IMR-90 (cell line): ENCODE results near the gene SLAMF6. TPM values are rescaled to one million over a fixed set of nuclear protein-coding genes. Genes with fewer than 3 reads are reported as not detected.

Experiments
- ATAC-seq: fragments of 200-7000 bp; cut with Tn5 transposase; 2 replicates; pipeline ENCODE4 v1.9.1; 2020; ENCODE audit warnings: low read depth, mild to moderate bottlenecking, moderate library complexity
- BruUV-seq: library from RNA; stranded (reverse); fragments of 400-500 nt; replicated peaks from 2 replicates; lab custom pipeline; 2021; lab: Mats Ljungman, UMichigan
- CTCF ChIA-PET: fragments of 300-600 bp; formaldehyde crosslinking; extraction: SDS; loops from one replicate; lab custom pipeline; 2021; ENCODE audit warnings: antibody characterized with exemption; lab: Yijun Ruan, JAX
- POLR2A ChIA-PET: fragments of 300-600 bp; sonication (Branson Sonifier 250); formaldehyde crosslinking; loops from one replicate; lab custom pipeline; 2022; ENCODE audit warnings: antibody characterized with exemption; ENCODE audit not compliant: unreplicated experiment; lab: Charles Lee
- DNase-seq: peaks from one replicate; pipeline ENCODE4 v3.0.0; 2013
- H2AFZ ChIP-seq: replicated peaks from 2 replicates; pipeline ENCODE3; 2013; ENCODE audit warnings: low read length, mild to moderate bottlenecking; ENCODE audit not compliant: poor library complexity
- H2AK5ac ChIP-seq: 2 replicates; pipeline ENCODE4 v1.6.1; 2013; ENCODE audit warnings: low read depth, low read length, inconsistent platforms
- H2AK9ac ChIP-seq: replicated peaks from 2 replicates; pipeline ENCODE3; 2013; ENCODE audit warnings: mild to moderate bottlenecking, low read depth, low read length, moderate library complexity; ENCODE audit not compliant: poor library complexity
- H2BK120ac ChIP-seq: 2 replicates; pipeline ENCODE4 v1.6.1; 2013; ENCODE audit warnings: low read depth, low read length, inconsistent platforms
- H2BK15ac ChIP-seq: 3 replicates; pipeline ENCODE4 v1.6.1; 2013; ENCODE audit warnings: low read depth, low read length, inconsistent platforms
- H2BK20ac ChIP-seq: 2 replicates; pipeline ENCODE4 v1.6.1; 2013; ENCODE audit warnings: low read depth, mild to moderate bottlenecking, inconsistent platforms, low read length, moderate library complexity
- H2BK5ac ChIP-seq: 2 replicates; pipeline ENCODE4 v1.6.1; 2013; ENCODE audit warnings: mild to moderate bottlenecking, low read depth, low read length, inconsistent platforms; ENCODE audit not compliant: poor library complexity, severe bottlenecking
- H3K14ac ChIP-seq: replicated peaks from 2 replicates; pipeline ENCODE4 v1.6.1; 2013; ENCODE audit warnings: low read depth, low read length, inconsistent platforms
- H3K18ac ChIP-seq: 2 replicates; pipeline ENCODE4 v1.6.1; 2013; ENCODE audit warnings: low read depth, low read length, control low read depth
- H3K23ac ChIP-seq: 2 replicates; pipeline ENCODE4 v1.6.1; 2013; ENCODE audit warnings: low read depth, low read length, inconsistent platforms
- H3K27ac ChIP-seq: 2 replicates; pipeline ENCODE4 v1.5.1; 2013; ENCODE audit warnings: mild to moderate bottlenecking, control low read depth, low read length; ENCODE audit not compliant: insufficient read depth
- H3K27me3 ChIP-seq: 2 replicates; pipeline ENCODE4 v1.6.1; 2013; ENCODE audit warnings: low read length; ENCODE audit not compliant: control insufficient read depth, insufficient read depth
- H3K36me3 ChIP-seq: 2 replicates; pipeline ENCODE4 v1.6.1; 2013; ENCODE audit warnings: low read length, mixed read lengths; ENCODE audit not compliant: control insufficient read depth, insufficient read depth
- H3K4ac ChIP-seq: 2 replicates; pipeline ENCODE4 v1.6.1; 2013; ENCODE audit warnings: low read depth, low read length, inconsistent platforms
- H3K4me1 ChIP-seq: 2 replicates; pipeline ENCODE4 v1.6.1; 2013; ENCODE audit warnings: low read length, mixed read lengths; ENCODE audit not compliant: control insufficient read depth, insufficient read depth
- H3K4me2 ChIP-seq: 2 replicates; pipeline ENCODE4 v1.6.1; 2013; ENCODE audit warnings: low read depth, mild to moderate bottlenecking, control low read depth, low read length, moderate library complexity
- H3K4me3 ChIP-seq: 2 replicates; pipeline ENCODE4 v1.5.1; 2013; ENCODE audit warnings: low read depth, mild to moderate bottlenecking, control low read depth, low read length, moderate library complexity; ENCODE audit not compliant: insufficient read depth
- H3K56ac ChIP-seq: 2 replicates; pipeline ENCODE4 v1.6.1; 2013; ENCODE audit warnings: low read length, inconsistent platforms; ENCODE audit not compliant: insufficient read depth; ENCODE audit errors: extremely low read depth
- H3K79me1 ChIP-seq, 2 experiments: 2 replicates each; pipeline ENCODE4 v1.6.1; 2013; ENCODE audit warnings: low read length in 2 of 2, inconsistent platforms in 1 of 2, low read depth in 1 of 2
- H3K9ac ChIP-seq: 2 replicates; pipeline ENCODE4 v1.6.1; 2013; ENCODE audit warnings: low read depth, low read length, control low read depth
- H3K9me1 ChIP-seq: 2 replicates; pipeline ENCODE4 v1.6.1; 2013; ENCODE audit warnings: low read length, inconsistent platforms; ENCODE audit not compliant: insufficient read depth
- H3K9me3 ChIP-seq: 2 replicates; pipeline ENCODE4 v1.6.1; 2013; ENCODE audit warnings: low read length; ENCODE audit not compliant: control insufficient read depth, insufficient read depth
- H4K20me1 ChIP-seq: 2 replicates; pipeline ENCODE4 v1.6.1; 2013; ENCODE audit warnings: low read length, inconsistent platforms; ENCODE audit not compliant: insufficient read depth
- H4K5ac ChIP-seq: 2 replicates; pipeline ENCODE4 v1.6.1; 2013; ENCODE audit warnings: mild to moderate bottlenecking, low read depth, low read length, control low read depth
- H4K8ac ChIP-seq, 2 experiments: 2 replicates each; pipeline ENCODE4 v1.6.1; 2013; ENCODE audit warnings: low read depth in 2 of 2, low read length in 2 of 2, control low read depth in 1 of 2, inconsistent platforms in 1 of 2
- H4K91ac ChIP-seq: 2 replicates; pipeline ENCODE4 v1.6.1; 2013; ENCODE audit warnings: low read depth, low read length, inconsistent platforms; ENCODE audit not compliant: insufficient read depth
- FOS ChIP-seq: fragments of 150-350 bp; IDR thresholded peaks from 2 replicates; pipeline ENCODE4 v1.6.1; 2016; ENCODE audit warnings: low read depth, low read length
- MXI1 ChIP-seq: IDR thresholded peaks from 2 replicates; pipeline ENCODE4 v1.6.1; 2012; ENCODE audit warnings: low read depth, mild to moderate bottlenecking, low read length, moderate library complexity, borderline replicate concordance
- RFX5 ChIP-seq: IDR thresholded peaks from 2 replicates; pipeline ENCODE4 v1.8.0; 2012; ENCODE audit warnings: low read depth, mild to moderate bottlenecking, low read length, moderate library complexity
- WGBS, 2 experiments: methylation state at CpG; one replicate each; pipeline versions ENCODE4 v1.1.5 to v1.1.7; 2013; ENCODE audit warnings: missing lambda C conversion rate in 2 of 2; ENCODE audit not compliant: insufficient read length in 1 of 2; ENCODE audit errors: extremely low coverage in 2 of 2; 5-methylcytosine and 5-hydroxymethylcytosine counted together
- dilution Hi-C: fragments of 300-500 bp; cut with HindIII; formaldehyde crosslinking; loops from one replicate; pipeline ENCODE4 v1.14.3; 2018; ENCODE audit warnings: low sequenced_read_pairs; ENCODE audit not compliant: unreplicated experiment
- in situ Hi-C: fragments of 300-500 bp; cut with MboI; formaldehyde crosslinking; loops from 3 replicates; pipeline ENCODE4 v1.14.3; 2019; ENCODE audit warnings: low sequenced_read_pairs, inconsistent platforms, mixed read lengths
- intact Hi-C: fragments of 100-400 bp; cut with micrococcal nuclease; formaldehyde crosslinking; loops from 2 replicates; pipeline ENCODE4 v1.10.0; 2022
- polyA plus RNA-seq, 3 experiments: library from polyadenylated mRNA; depleted of rRNA; stranded (reverse); fragments of >200 nt; gene quantifications; 2 replicates each; pipeline ENCODE4 v1.2.3, GENCODE V29; 2012; ENCODE audit warnings: low replicate concordance in 1 of 3
- total RNA-seq: library from RNA; depleted of rRNA; stranded (reverse); fragments of >200 nt; gene quantifications from 2 replicates; pipeline ENCODE4 v1.2.3, GENCODE V29; 2012
- TF ChIP-seq, protein P1 (sequence below): fragments of 150-350 bp; IDR thresholded peaks from 2 replicates; pipeline ENCODE4 v1.6.1; 2016; ENCODE audit warnings: low read depth, mild to moderate bottlenecking, low read length, moderate library complexity, borderline replicate concordance

The SLAMF6 gene
- total and polyA plus RNA-seq, 2 of the 4 experiments (the other 2 are of a cell fraction) = not detected

DNA sequence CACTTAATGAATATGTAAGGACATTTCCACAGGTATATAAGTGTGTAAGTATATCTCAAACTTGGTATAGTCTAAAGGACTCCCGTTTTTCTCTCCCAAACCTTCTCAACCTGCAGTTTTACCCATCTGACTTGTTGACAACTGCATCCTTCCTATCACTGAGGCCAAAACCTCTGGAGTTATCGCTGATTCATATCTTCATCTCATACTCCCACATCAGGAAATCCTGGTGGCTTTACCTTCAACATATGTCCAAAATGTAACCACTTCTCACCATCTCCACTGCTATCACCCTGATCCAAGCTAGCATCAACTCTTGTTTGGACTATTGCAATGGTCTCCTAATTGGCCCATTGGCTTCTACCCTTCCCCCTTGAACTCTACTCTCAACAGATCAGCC is 30.4 kb downstream of the SLAMF6 start:
- in situ Hi-C loops (no loop called here), dilution Hi-C loops (no loop called here), intact Hi-C loops (no loop called here)
- Histone ChIP-seq H4K91ac (no peak overlapping the region), H3K14ac (no peak overlapping the region), H3K4me1 (no peaks in the 10 kb centered on the region), H3K4me2 (no peak overlapping the region), H4K20me1 (no peaks in the 10 kb centered on the region), H2BK15ac (no peak overlapping the region), H2AK5ac (no peak overlapping the region), H3K9me1 (no peaks in the 10 kb centered on the region), H3K27me3 (no peaks in the 10 kb centered on the region), H3K27ac (no peak overlapping the region), H3K9me3 (no peaks in the 10 kb centered on the region), H3K9ac (no peak overlapping the region), H4K8ac (no peak overlapping the region), H4K5ac (no peak overlapping the region), H3K36me3 (no peaks in the 10 kb centered on the region), H3K4ac (no peak overlapping the region), H3K79me1 (no peaks in the 10 kb centered on the region), H2AK9ac (no peak overlapping the region), H3K56ac (no peak overlapping the region), H2AFZ (no peak overlapping the region), H3K23ac (no peak overlapping the region), H2BK20ac (no peak overlapping the region), H3K18ac (no peak overlapping the region), H2BK120ac (no peak overlapping the region), H3K4me3 (no peak overlapping the region), H2BK5ac (no peak overlapping the region)
- WGBS, 2 experiments = 56% methylated on average over 1 of the region's 2 CpGs; no CpG with 5 or more reads in 1 of the 2 experiments
- BruUV-seq = no TSS peak
- ChIA-PET POLR2A (no interaction called here), CTCF (no interaction called here)
- ATAC-seq (no peak), DNase-seq (no peak)
- TF ChIP-seq, protein P1, sequence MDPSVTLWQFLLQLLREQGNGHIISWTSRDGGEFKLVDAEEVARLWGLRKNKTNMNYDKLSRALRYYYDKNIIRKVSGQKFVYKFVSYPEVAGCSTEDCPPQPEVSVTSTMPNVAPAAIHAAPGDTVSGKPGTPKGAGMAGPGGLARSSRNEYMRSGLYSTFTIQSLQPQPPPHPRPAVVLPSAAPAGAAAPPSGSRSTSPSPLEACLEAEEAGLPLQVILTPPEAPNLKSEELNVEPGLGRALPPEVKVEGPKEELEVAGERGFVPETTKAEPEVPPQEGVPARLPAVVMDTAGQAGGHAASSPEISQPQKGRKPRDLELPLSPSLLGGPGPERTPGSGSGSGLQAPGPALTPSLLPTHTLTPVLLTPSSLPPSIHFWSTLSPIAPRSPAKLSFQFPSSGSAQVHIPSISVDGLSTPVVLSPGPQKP = no peak
- TF ChIP-seq RFX5 = no peak
- TF ChIP-seq FOS = no peak
- no peak for TF ChIP-seq MXI1
